Measurements from ENCODE around the gene MRPS12. TPM values are rescaled to one million over a fixed set of nuclear protein-coding genes. Genes with fewer than 3 reads are reported as not detected.

The MRPS12 gene
- total and polyA plus RNA-seq, 9 donors: 5.5 to 24.1 (median 19.7) TPM

DNA sequence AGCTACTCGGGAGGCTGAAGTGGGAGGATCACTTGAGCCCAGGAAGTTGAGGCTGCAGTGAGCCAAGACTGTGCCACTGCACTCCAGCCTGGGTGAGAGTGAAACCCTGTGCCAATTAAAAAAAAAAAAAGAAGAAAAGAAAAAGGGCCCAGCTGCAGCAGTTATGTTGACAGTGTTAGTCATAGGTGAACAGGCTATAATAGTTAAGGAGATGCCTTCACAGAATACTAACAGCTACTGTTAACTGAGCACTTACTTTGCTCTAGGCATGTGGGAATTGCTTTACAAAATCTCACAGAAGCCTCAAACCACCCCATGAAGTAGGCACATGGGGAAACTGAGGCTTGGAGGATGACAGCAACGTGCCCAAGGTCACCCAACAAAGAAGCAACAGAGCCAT is 40.9 kb downstream of the MRPS12 start:
- H3K27ac ChIP-seq: no peak overlapping the region
- DNase-seq: no peak
- no peak overlapping the region for H3K4me3 ChIP-seq
- no peaks in the 10 kb centered on the region for H3K4me1 ChIP-seq (ENCODE audit: insufficient read depth)
- intact Hi-C loops (cut with DNase I): no loop called here
- WGBS, 3 donors: 89 to 96% (median 93%) methylated on average over 2 of the region's 2 CpGs
- H3K36me3 ChIP-seq: no peaks in the 10 kb centered on the region
- H3K9me3 ChIP-seq: no peaks in the 10 kb centered on the region
- H3K27me3 ChIP-seq: no peaks in the 10 kb centered on the region
- TF ChIP-seq POLR2A (IDR thresholded peaks at IDR 0.05) (no peak), EP300 (IDR thresholded peaks at IDR 0.05) (no peak)
- TF ChIP-seq, protein P1, sequence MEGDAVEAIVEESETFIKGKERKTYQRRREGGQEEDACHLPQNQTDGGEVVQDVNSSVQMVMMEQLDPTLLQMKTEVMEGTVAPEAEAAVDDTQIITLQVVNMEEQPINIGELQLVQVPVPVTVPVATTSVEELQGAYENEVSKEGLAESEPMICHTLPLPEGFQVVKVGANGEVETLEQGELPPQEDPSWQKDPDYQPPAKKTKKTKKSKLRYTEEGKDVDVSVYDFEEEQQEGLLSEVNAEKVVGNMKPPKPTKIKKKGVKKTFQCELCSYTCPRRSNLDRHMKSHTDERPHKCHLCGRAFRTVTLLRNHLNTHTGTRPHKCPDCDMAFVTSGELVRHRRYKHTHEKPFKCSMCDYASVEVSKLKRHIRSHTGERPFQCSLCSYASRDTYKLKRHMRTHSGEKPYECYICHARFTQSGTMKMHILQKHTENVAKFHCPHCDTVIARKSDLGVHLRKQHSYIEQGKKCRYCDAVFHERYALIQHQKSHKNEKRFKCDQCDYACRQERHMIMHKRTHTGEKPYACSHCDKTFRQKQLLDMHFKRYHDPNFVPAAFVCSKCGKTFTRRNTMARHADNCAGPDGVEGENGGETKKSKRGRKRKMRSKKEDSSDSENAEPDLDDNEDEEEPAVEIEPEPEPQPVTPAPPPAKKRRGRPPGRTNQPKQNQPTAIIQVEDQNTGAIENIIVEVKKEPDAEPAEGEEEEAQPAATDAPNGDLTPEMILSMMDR (IDR thresholded peaks at IDR 0.05): no peak

DNA sequence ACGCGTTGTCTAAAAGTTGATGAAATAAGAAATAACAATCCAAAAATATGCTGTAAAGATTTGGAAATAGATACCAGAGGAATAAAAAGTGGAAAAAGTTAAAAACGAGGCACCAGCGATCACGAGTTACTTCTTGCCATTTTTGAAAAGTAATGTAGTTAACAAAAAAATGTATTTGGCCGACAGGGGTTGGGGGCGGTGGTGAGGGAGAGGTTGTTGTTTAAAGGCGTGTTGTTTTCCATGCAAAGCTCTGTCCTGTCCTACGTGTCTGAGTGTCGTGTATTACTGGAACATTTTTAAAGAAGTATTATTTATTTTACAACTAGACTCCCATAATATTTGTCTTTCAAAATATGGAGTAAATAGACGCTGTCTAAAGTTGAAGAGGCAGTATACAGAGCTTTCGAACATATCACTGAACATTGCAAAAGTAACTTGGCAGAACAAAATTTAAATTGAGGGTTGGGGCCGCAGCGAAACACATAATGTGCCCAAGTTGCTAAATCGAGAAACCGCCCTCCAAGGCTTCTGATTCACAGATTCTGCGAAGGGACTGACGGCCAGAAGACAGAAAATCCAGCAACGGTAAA is 44.0 kb downstream of the MRPS12 start:
- H3K4me1 ChIP-seq (ENCODE audit: insufficient read depth): no peaks in the 10 kb centered on the region
- WGBS, 3 donors: 3 to 11% (median 4%) methylated on average over 19 of the region's 19 CpGs
- H3K36me3 ChIP-seq: no peaks in the 10 kb centered on the region
- intact Hi-C loops (cut with DNase I): no loop called here
- DNase-seq: no peak
- TF ChIP-seq, protein P1 (IDR thresholded peaks at IDR 0.05): no peak
- TF ChIP-seq POLR2A (IDR thresholded peaks at IDR 0.05) (no peak), EP300 (IDR thresholded peaks at IDR 0.05) (no peak)
- peak overlapping the region; percentile 76 for H3K4me3 ChIP-seq
- no peaks in the 10 kb centered on the region for H3K27me3 ChIP-seq
- H3K27ac ChIP-seq: peak overlapping the region; percentile 83 to 95
- H3K9me3 ChIP-seq: no peaks in the 10 kb centered on the region

DNA sequence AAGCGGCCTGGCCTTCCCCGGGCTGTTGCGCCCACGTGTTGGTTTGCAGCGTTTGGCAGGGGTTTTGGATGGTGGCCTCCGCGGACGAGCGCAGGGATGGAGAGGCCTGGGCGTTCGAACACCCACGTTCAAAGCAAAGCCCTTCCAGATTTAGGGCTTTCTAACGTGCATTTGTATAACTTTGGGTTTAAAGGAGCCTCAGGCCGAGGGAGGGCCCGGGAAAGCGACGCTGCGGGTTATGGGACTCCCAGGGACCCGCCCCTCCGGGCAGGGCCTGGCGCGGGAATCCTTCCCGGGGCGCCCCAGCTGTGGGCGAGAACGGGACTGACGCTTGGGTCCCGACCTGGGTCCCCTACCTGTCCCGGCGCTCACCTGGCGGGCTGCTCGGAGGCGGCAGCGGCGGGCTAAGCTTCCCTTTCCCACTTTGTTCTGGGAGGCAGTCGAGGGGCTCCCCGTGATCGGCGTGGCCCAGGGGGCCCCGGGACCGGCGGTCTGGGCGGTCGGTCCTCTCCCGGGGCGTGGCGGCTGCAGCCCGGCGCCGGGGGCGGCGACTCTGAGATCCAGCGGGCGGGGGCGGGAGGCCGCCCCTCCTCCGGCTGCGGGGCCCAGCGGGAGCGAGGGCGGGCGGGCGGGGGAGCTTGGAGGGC is 44.6 kb downstream of the MRPS12 start, which contains the start of gene FBXO17:
Gene FBXO17 (minus strand): TSS at position 529 of the 647 bp plus-strand sequence. CDS start 25,423 bp downstream, outside the sequence.
- 0 to 6% (median 0%) methylated on average over 25 to 63 of the region's 63 CpGs for WGBS, 3 donors
- Histone ChIP-seq H3K27ac (peak within 1 kb of the TSS; percentile 83 to 95), H3K4me3 (peak within 1 kb of the TSS; percentile 76), H3K27me3 (no peaks in the 10 kb centered on the region), H3K9me3 (no peaks in the 10 kb centered on the region), H3K4me1 (ENCODE audit: insufficient read depth) (no peaks in the 10 kb centered on the region), H3K36me3 (no peaks in the 10 kb centered on the region)
- intact Hi-C loops (cut with DNase I): no loop called here
- DNase-seq: peak in 4 of 5 donors; percentile 65 to 79 (median 67)
- TF ChIP-seq EP300 (IDR thresholded peaks at IDR 0.05) (no peak), POLR2A (IDR thresholded peaks at IDR 0.05) (no peak)
- TF ChIP-seq, protein P1 (IDR thresholded peaks at IDR 0.05): no peak

DNA sequence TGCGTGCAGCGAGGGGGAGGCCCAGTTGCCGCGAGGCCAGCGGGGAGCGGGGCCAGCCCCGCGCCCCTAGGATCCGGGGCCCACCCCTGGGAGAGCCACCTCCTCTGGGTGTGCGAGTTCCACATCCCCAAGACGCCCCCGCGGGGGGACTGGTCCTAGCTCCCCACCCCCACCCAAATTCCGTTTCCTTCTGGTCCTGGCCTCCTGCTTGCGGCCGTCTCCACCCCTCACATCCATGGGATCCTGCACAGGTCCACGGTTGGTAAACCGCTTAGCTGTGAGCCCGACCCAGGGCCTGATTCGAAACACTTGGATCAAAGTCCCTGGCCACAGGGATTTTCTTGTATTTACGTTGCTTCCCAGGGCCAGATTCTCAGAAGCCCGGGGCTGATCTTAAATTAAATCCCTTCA is 45.1 kb downstream of the MRPS12 start:
- peak overlapping the region; percentile 83 to 95 for H3K27ac ChIP-seq
- WGBS, 3 donors: 0 to 2% (median 1%) methylated on average over 13 to 22 of the region's 22 CpGs
- no peaks in the 10 kb centered on the region for H3K27me3 ChIP-seq
- H3K36me3 ChIP-seq: no peaks in the 10 kb centered on the region
- H3K4me1 ChIP-seq (ENCODE audit: insufficient read depth): no peaks in the 10 kb centered on the region
- TF ChIP-seq POLR2A (IDR thresholded peaks at IDR 0.05): no peak
- no peak for TF ChIP-seq EP300 (IDR thresholded peaks at IDR 0.05)
- TF ChIP-seq, protein P1 (IDR thresholded peaks at IDR 0.05): no peak
- intact Hi-C loops (cut with DNase I): no loop called here
- H3K9me3 ChIP-seq: no peaks in the 10 kb centered on the region
- DNase-seq: peak in 2 of 5 donors; percentile 45 to 76
- peak overlapping the region; percentile 76 for H3K4me3 ChIP-seq

All from ovary (tissue), 9 donors.